GM21390 (cell line): ENCODE data around the gene VPS41.

ENCODE experiments used
- ATAC-seq: cut with Tn5 transposase; IDR thresholded peaks from one replicate; pipeline ENCODE4 v1.9.1; 2021; ENCODE audit not compliant: unreplicated experiment

VPS41 gene

DNA sequence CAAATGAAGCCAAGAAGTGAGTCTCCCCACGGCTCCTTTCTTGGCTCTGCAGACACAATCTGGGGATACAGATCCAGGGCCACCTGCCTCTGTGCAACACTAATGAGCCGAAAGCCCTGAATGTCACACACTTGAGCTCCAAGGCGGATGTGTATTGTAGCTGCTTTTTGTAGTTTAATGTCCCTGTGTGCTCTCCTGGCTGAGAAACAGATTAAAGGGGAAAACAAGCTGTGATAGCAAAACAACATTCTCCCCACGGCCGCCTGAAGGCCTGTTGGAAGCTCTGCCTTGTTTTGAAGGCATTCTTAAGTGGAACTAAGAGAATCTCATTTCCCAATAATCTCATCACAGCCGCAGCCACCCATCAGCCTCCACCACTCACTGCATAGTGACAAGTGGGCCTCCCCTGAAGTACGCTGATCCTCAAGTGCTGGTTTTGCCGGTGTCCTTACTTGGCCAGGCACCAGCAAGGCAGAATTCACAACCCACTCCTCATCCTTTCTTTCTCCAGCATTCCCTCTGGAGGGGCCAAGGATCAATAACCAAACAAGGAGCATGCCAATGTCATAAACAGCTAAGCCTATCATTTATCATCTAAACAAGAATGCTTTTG, 233.4 kb downstream of the VPS41 start:
- ATAC-seq, result no peak

DNA sequence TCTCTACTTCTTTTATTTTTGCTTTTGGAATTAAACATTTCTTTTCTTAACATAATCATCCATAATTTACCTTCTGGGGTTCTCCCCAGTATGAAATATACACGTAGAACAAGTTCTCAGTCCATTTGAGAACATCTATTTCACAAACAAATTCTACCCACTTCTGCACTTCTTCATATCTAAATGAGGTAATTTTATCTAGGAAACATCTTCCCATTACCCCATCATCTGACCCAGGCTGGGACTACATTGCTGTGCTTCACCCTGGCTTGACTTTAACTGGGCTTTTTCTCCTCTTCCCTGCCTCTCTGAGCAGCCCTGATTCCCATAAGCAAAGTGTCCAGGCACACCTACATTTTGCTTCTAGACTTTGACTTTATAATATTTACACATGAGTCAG, 234.5 kb downstream of the VPS41 start:
- ATAC-seq, result no peak

DNA sequence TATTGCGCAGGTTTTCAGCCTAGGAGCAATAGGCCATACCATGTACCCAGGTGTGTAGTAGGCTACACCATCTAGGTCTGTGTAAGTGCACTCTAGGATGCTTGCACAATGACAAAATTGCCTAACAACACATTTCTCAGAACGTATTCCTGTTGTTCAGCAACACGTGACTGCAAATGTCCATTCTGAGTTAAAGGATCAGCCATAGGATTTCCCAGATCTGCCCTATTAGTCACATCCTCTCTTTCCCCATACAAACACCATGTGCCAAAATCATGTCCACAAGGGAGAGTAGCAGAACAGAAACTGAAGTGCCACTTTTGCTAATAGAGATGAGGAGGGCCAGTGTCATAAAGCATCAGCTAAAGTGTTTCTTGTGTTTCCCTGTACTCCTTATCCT, 235.2 kb downstream of the VPS41 start:
- ATAC-seq, result no peak
